ENCODE data around the gene IFNA17. TPM values are rescaled to one million over a fixed set of nuclear protein-coding genes. Genes with fewer than 3 reads are reported as not detected.

IFNA17 gene
- total RNA-seq, 4 donors from 2014 or later, result not detected

DNA sequence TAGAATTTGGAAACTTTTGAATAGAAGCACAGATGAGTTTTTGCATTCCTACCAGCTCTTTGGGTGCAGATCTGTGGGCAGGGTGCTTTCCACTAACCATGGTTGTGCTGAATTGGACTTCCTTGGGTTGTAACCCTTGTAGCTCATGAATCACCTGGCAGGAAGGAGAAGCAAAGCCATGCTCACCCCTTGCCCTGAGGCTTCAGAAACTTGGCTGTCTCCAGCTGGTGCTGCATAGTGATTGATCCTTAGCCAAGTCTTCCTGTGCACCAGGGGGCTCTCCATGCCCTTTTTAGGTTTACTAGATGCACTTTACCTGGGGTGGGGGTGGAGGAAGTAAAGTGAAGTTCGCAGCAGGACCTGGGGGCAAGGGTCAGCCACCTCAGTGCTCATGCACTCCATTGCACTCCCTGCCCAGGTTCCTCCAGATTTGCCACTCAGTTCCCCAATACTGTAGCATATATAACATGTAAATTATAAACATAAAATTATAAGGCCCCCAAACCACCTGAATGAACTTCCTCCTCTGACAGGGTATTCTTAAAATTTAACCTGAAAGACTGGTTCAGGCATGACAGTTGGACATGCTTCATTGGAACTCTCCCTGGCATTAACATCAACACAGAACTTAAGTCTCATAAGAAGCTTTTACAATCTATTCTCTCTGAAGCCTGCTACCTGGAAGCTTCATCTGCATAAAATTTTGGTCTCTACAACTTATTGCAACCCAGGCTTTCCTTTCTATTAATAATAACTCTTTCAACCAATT, 37.6 kb upstream of the IFNA17 start:
- H3K27ac ChIP-seq, result no peak overlapping the region
- H3K9me3 ChIP-seq, result no peaks in the 10 kb centered on the region
- WGBS, 2 donors (ENCODE audit: low coverage in 1 of 2), result 8% methylated on average over 1 of the region's 1 CpG; no CpG with 5 or more reads in 1 of the 2 donors
- no peaks in the 10 kb centered on the region for H3K4me1 ChIP-seq
- no peak for DNase-seq
- no peaks in the 10 kb centered on the region for H3K27me3 ChIP-seq
- in situ Hi-C loops (cut with MboI; ENCODE audit: low pct_ligation_motif_present in 1 of 4, low pct_unique_long_range_greater_than_20kb in 1 of 4, low sequenced_read_pairs in 3 of 4) (no loop called here), intact Hi-C loops (cut with DNase I; ENCODE audit: low total_unique reads) (no loop called here)
- TF ChIP-seq, protein P1, sequence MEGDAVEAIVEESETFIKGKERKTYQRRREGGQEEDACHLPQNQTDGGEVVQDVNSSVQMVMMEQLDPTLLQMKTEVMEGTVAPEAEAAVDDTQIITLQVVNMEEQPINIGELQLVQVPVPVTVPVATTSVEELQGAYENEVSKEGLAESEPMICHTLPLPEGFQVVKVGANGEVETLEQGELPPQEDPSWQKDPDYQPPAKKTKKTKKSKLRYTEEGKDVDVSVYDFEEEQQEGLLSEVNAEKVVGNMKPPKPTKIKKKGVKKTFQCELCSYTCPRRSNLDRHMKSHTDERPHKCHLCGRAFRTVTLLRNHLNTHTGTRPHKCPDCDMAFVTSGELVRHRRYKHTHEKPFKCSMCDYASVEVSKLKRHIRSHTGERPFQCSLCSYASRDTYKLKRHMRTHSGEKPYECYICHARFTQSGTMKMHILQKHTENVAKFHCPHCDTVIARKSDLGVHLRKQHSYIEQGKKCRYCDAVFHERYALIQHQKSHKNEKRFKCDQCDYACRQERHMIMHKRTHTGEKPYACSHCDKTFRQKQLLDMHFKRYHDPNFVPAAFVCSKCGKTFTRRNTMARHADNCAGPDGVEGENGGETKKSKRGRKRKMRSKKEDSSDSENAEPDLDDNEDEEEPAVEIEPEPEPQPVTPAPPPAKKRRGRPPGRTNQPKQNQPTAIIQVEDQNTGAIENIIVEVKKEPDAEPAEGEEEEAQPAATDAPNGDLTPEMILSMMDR (IDR thresholded peaks at IDR 0.05), result no peak
- no peak for TF ChIP-seq POLR2A (IDR thresholded peaks at IDR 0.05)
- TF ChIP-seq POLR2AphosphoS5 (IDR thresholded peaks at IDR 0.05), result no peak
- TF ChIP-seq EP300 (IDR thresholded peaks at IDR 0.05; ENCODE audit: low read depth), result no peak
- no peak overlapping the region for H3K4me3 ChIP-seq
- H3K36me3 ChIP-seq, result no peaks in the 10 kb centered on the region

DNA sequence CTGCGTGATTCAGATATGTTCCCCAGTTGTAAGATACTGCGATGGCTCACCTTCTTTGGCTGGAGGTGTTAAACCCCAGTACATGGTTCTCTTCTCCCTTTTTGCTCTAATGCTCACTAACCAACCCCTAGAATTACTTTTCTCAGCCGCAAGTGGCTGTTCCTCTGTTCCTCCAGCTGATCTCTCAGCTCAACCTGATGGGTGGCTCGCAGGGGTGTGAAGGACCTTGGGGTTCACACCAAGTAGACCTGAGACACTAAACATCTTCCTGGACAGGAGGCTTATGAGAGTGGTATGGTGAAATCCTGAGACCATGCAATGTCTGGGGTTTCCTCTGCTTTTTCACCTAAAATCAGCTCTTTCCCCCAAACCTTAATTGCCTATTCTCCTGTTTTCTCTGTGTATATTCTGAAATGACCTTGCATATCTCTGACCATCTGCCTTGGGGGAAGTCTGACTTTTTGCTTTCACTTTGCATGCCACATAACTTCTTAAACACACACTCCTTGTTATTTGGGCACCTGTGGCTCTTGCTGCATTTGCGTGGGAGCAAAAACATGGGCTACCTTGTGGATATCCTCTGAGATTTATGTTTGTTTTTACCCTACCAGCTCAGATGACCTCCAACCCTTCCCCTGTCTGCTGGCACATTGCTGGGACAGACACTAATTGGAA, 27.7 kb upstream of the IFNA17 start:
- no peak for DNase-seq
- peaks cover 0 to 6% (median 0%) of the 10 kb centered on the region in 4 donors for H3K4me1 ChIP-seq
- WGBS, 2 donors (ENCODE audit: low coverage in 1 of 2), result 62 to 75% methylated on average over 4 to 5 of the region's 5 CpGs
- in situ Hi-C loops (cut with MboI; ENCODE audit: low pct_ligation_motif_present in 1 of 4, low pct_unique_long_range_greater_than_20kb in 1 of 4, low sequenced_read_pairs in 3 of 4), result no loop called here
- H3K36me3 ChIP-seq, result no peaks in the 10 kb centered on the region
- no peaks in the 10 kb centered on the region for H3K9me3 ChIP-seq
- intact Hi-C loops (cut with DNase I; ENCODE audit: low total_unique reads), result no loop called here
- H3K27me3 ChIP-seq, result peaks cover 8% of the 10 kb centered on the region
- no peak overlapping the region for H3K4me3 ChIP-seq
- TF ChIP-seq EP300 (IDR thresholded peaks at IDR 0.05; ENCODE audit: low read depth) (no peak), POLR2A (IDR thresholded peaks at IDR 0.05) (no peak), POLR2AphosphoS5 (IDR thresholded peaks at IDR 0.05) (no peak)
- TF ChIP-seq, protein P1 (IDR thresholded peaks at IDR 0.05), result no peak
- H3K27ac ChIP-seq, result no peak overlapping the region

DNA sequence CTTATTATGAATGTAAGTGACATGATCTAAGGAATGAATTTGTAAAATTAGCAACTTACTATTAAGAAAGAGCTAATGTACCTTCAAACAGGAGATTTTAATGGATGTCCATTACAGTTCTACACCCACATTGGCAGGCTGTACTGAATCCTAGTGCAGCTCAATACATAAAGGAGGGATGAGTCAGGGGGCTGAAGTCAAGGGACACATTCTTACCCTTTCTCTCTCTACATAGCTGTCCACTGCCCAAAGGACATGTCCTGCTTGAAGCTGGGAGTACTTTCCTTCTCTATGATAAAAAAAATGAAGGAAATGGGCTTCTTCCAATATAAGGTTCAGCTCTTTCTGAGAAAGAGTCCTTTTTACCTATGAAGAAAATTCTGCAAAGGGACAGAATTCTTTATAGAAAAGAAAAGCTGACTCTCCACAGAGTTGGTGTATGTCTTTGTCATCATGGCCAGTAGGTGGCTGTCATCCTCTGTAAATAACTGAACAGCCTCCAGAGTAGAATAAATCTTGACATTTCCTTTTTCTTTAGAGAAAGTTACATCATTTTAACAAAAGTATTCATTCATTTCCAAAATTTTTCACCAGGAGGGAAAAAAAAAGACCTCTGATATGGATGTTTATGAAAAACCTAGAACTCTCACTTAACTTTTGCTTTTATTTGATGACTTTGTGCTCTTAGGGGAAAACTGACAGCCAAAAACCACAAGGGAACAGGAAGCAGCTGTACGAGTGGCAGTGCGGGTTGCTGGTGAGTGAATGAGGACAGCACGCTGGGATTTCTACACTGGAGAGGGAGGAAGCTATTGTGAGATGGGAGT, 24.9 kb upstream of the IFNA17 start:
- intact Hi-C loops (cut with DNase I; ENCODE audit: low total_unique reads), result no loop called here
- Histone ChIP-seq H3K27me3 (peaks cover 8% of the 10 kb centered on the region), H3K9me3 (no peaks in the 10 kb centered on the region), H3K36me3 (no peaks in the 10 kb centered on the region), H3K4me3 (no peak overlapping the region), H3K27ac (no peak overlapping the region), H3K4me1 (peaks cover 0 to 6% (median 0%) of the 10 kb centered on the region in 4 donors)
- WGBS, 2 donors (ENCODE audit: low coverage in 1 of 2), result 0 to 6% methylated on average over 3 of the region's 3 CpGs
- DNase-seq, result no peak
- in situ Hi-C loops (cut with MboI; ENCODE audit: low pct_ligation_motif_present in 1 of 4, low pct_unique_long_range_greater_than_20kb in 1 of 4, low sequenced_read_pairs in 3 of 4), result no loop called here
- no peak for TF ChIP-seq EP300 (IDR thresholded peaks at IDR 0.05; ENCODE audit: low read depth)
- TF ChIP-seq, protein P1 (IDR thresholded peaks at IDR 0.05), result peak; percentile 19 to 44 (median 36)

DNA sequence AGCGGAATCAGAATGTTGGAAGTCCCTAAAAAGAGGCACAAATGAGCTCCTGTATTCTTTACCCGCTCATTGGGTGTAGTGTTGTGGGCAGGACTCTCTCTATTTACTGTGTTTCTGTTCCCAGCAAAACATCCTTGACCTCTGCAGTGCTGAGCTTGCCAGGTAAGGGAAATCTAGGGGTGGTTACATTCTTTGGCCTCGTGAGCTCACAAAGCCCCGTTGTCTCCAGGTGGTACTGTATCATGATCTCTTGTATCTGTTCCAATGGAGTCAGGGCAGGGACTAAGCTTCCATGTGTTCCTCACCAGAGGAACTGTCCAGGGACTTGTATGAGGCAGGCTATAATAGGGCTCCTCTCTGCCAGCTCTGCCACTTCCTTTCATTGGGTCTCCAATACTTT, 23.6 kb upstream of the IFNA17 start:
- no peak for TF ChIP-seq POLR2A (IDR thresholded peaks at IDR 0.05)
- Histone ChIP-seq H3K27me3 (peaks cover 8% of the 10 kb centered on the region), H3K36me3 (no peaks in the 10 kb centered on the region), H3K4me3 (no peak overlapping the region), H3K4me1 (peaks cover 0 to 6% (median 0%) of the 10 kb centered on the region in 4 donors), H3K27ac (no peak overlapping the region), H3K9me3 (no peaks in the 10 kb centered on the region)
- in situ Hi-C loops (cut with MboI; ENCODE audit: low pct_ligation_motif_present in 1 of 4, low pct_unique_long_range_greater_than_20kb in 1 of 4, low sequenced_read_pairs in 3 of 4), result no loop called here
- intact Hi-C loops (cut with DNase I; ENCODE audit: low total_unique reads), result no loop called here
- WGBS, 2 donors (ENCODE audit: low coverage in 1 of 2), result 44% methylated on average over 4 of the region's 4 CpGs; no CpG with 5 or more reads in 1 of the 2 donors
- no peak for DNase-seq
